PC-9 (cell line): ENCODE data around the gene FAM89B. TPM values are rescaled to one million over a fixed set of nuclear protein-coding genes. Genes with fewer than 3 reads are reported as not detected.

Experiments
- BruUV-seq: library from RNA; stranded (reverse); fragments of 400-500 nt; replicated peaks from 2 replicates; lab custom pipeline; 2021; lab: Mats Ljungman, UMichigan
- CTCF ChIA-PET: fragments of 300-600 bp; sonication (Branson Sonifier 250); formaldehyde crosslinking; loops from one replicate; lab custom pipeline; 2022; ENCODE audit warnings: antibody characterized with exemption; lab: Charles Lee
- POLR2A ChIA-PET: fragments of 300-600 bp; sonication (Branson Sonifier 250); formaldehyde crosslinking; loops from one replicate; lab custom pipeline; 2022; ENCODE audit warnings: antibody characterized with exemption; ENCODE audit not compliant: unreplicated experiment; lab: Charles Lee
- DNase-seq, 2 experiments: peaks; one replicate each; pipeline versions ENCODE4 v3.0.0 to v3.0.0-alpha.2; 2015 to 2022; ENCODE audit warnings: mixed read lengths in 1 of 2
- H2AFZ ChIP-seq: fragments of 200-600 bp; sonication (generic); 2 replicates; pipeline ENCODE4 v1.8.1; 2017; ENCODE audit warnings: antibody characterized with exemption
- H3F3A ChIP-seq: fragments of 200-600 bp; sonication (generic); 2 replicates; pipeline ENCODE4 v1.8.1; 2017; ENCODE audit warnings: antibody characterized with exemption, mild to moderate bottlenecking, low read depth; ENCODE audit not compliant: insufficient read depth
- H3K27ac ChIP-seq: fragments of 200-600 bp; sonication (generic); 2 replicates; pipeline ENCODE4 v1.6.1; 2016; ENCODE audit warnings: mixed run types
- H3K27me3 ChIP-seq: fragments of 200-600 bp; sonication (generic); 2 replicates; pipeline ENCODE4 v1.6.1; 2016; ENCODE audit warnings: low read depth, mixed run types; ENCODE audit not compliant: insufficient read depth
- H3K36me3 ChIP-seq: fragments of 200-600 bp; sonication (generic); 2 replicates; pipeline ENCODE4 v1.6.1; 2016; ENCODE audit warnings: low read depth, mixed run types
- H3K4me1 ChIP-seq: fragments of 200-600 bp; sonication (generic); replicated peaks from 2 replicates; pipeline ENCODE4 v1.6.1; 2016; ENCODE audit warnings: mixed run types; ENCODE audit not compliant: insufficient read depth
- H3K4me2 ChIP-seq: fragments of 200-600 bp; sonication (generic); 2 replicates; pipeline ENCODE4 v1.6.1; 2017; ENCODE audit warnings: mixed run types
- H3K4me3 ChIP-seq: fragments of 200-600 bp; sonication (generic); 2 replicates; pipeline ENCODE4 v1.6.1; 2016; ENCODE audit warnings: mixed run types
- H3K79me2 ChIP-seq: fragments of 200-600 bp; sonication (generic); 2 replicates; pipeline ENCODE4 v1.6.1; 2017; ENCODE audit warnings: low read depth, mixed run types
- H3K9me2 ChIP-seq: fragments of 200-600 bp; sonication (generic); 2 replicates; pipeline ENCODE4 v1.8.1; 2017; ENCODE audit warnings: mild to moderate bottlenecking; ENCODE audit not compliant: insufficient read depth
- H3K9me3 ChIP-seq: fragments of 200-600 bp; sonication (generic); 2 replicates; pipeline ENCODE4 v1.8.1; 2016; ENCODE audit warnings: low read depth; ENCODE audit not compliant: insufficient read depth
- H4K20me1 ChIP-seq: fragments of 200-600 bp; sonication (generic); 2 replicates; pipeline ENCODE4 v1.8.1; 2017; ENCODE audit not compliant: insufficient read depth
- EZH2 ChIP-seq: fragments of 200-600 bp; sonication (generic); IDR thresholded peaks from 2 replicates; pipeline ENCODE4 v1.8.0; 2017; ENCODE audit warnings: antibody characterized with exemption, low read depth
- intact Hi-C: fragments of 100-400 bp; cut with micrococcal nuclease; formaldehyde crosslinking; loops from one replicate; pipeline ENCODE4 v1.10.0; 2022; ENCODE audit not compliant: unreplicated experiment
- total RNA-seq: library from RNA; stranded (reverse); gene quantifications from 2 replicates; pipeline ENCODE4 v1.2.3, GENCODE V29; 2021
- TF ChIP-seq, protein P1 (sequence below): fragments of 200-600 bp; sonication (generic); conservative IDR thresholded peaks from 2 replicates; pipeline ENCODE4 v1.6.1; 2017; ENCODE audit warnings: mixed run types, antibody characterized with exemption, mild to moderate bottlenecking, moderate library complexity

The FAM89B gene
- total RNA-seq, 1 experiment from 2014 or later = 53.3 TPM

DNA sequence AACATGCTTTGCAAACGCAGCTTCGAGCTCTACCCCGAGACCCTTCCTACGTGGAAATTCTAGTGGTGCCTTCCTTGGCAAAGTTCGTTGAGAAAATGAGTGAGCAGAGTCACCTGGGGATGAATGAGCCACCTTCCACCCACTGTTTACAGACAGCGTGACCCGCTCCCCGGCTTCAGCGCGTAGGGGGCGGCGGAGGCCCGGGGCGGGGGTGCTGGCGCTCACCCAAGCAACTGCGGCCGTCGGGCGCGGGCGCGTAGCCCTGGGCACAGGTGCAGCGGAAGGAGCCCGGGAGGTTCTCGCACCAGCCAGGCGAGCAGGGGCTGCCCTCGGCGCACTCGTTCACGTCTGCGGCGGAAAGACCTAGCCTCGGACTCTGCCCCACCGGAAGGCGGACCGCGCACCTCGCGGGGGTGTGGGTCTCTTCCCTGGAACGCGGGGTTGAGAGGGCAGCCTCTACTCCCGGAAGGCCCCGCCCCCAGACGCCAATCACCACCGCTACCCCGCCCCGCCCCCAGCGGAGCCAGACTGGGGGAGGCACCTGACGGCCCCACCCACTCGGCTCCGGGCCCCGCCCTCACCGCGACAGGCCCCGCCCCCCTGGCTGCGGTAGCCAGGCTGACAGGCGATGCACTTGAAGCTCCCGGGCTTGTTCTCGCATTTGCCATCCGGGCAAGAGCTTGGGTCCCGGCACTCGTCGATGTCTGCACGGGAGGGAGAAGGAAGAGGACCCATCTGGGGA, 25.9 kb upstream of the FAM89B start:
- no peak overlapping the region for H3K4me3 ChIP-seq
- H3K27ac ChIP-seq = no peak overlapping the region
- ChIA-PET CTCF (interaction anchor here (0.6 kb wide), 1 partner anchor 33 kb away, joined by 6 read pairs; no protein-coding TSS in a partner anchor), POLR2A (no interaction called here)
- peaks cover 51% of the 10 kb centered on the region for H3K36me3 ChIP-seq
- H3K79me2 ChIP-seq = peaks cover 1% of the 10 kb centered on the region
- peaks cover 13% of the 10 kb centered on the region for H4K20me1 ChIP-seq
- TF ChIP-seq, protein P1, sequence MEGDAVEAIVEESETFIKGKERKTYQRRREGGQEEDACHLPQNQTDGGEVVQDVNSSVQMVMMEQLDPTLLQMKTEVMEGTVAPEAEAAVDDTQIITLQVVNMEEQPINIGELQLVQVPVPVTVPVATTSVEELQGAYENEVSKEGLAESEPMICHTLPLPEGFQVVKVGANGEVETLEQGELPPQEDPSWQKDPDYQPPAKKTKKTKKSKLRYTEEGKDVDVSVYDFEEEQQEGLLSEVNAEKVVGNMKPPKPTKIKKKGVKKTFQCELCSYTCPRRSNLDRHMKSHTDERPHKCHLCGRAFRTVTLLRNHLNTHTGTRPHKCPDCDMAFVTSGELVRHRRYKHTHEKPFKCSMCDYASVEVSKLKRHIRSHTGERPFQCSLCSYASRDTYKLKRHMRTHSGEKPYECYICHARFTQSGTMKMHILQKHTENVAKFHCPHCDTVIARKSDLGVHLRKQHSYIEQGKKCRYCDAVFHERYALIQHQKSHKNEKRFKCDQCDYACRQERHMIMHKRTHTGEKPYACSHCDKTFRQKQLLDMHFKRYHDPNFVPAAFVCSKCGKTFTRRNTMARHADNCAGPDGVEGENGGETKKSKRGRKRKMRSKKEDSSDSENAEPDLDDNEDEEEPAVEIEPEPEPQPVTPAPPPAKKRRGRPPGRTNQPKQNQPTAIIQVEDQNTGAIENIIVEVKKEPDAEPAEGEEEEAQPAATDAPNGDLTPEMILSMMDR = no peak
- no peak for TF ChIP-seq EZH2
- H3K9me2 ChIP-seq = no peaks in the 10 kb centered on the region
- H3K4me2 ChIP-seq = no peak overlapping the region
- H3K4me1 ChIP-seq = peaks cover 9% of the 10 kb centered on the region
- no peak overlapping the region for H2AFZ ChIP-seq
- no peak for DNase-seq
- H3F3A ChIP-seq = peaks cover 73% of the 10 kb centered on the region
- intact Hi-C loops = no loop called here
- H3K9me3 ChIP-seq = no peaks in the 10 kb centered on the region
- no TSS peak for BruUV-seq
- H3K27me3 ChIP-seq = no peaks in the 10 kb centered on the region

GRCh38 chr11:65547446-65548125, 24.8 kb upstream of the FAM89B start:
- Histone ChIP-seq H3K27me3 (no peaks in the 10 kb centered on the region), H3K4me2 (no peak overlapping the region), H3K27ac (no peak overlapping the region), H3F3A (peaks cover 71% of the 10 kb centered on the region), H3K4me1 (0 out of 2 replicates have a peak, but pooled peaks cover 3% of the 10 kb centered on the region), H3K9me3 (no peaks in the 10 kb centered on the region), H3K36me3 (peaks cover 60% of the 10 kb centered on the region), H3K79me2 (peaks cover 11% of the 10 kb centered on the region), H3K9me2 (no peaks in the 10 kb centered on the region), H4K20me1 (peaks cover 13% of the 10 kb centered on the region), H3K4me3 (no peak overlapping the region), H2AFZ (no peak overlapping the region)
- intact Hi-C loops = no loop called here
- POLR2A ChIA-PET = no interaction called here
- BruUV-seq = no TSS peak
- CTCF ChIA-PET = no interaction called here
- no peak for DNase-seq
- no peak for TF ChIP-seq EZH2
- TF ChIP-seq, protein P1 = no peak

DNA sequence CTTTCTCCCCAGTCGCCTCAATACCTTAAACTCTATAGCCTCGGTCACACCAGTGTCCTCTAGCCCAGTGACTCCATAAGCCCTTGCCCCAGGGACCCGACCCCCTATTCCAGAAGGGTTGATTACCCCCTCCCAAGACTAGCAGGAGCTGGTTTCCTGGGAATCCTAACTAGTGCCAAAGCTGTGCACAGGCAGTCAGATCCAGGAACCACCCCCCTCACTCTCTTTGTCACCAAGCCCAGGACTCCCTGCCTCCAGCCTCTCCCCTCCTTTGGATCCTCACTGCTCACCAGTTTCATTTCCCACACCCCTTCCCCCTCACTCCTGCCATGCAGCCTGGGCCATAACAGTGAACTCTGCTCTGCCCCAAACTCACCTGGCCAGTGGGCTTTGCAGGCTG, 23.9 kb upstream of the FAM89B start:
- H3K79me2 ChIP-seq = peaks cover 15% of the 10 kb centered on the region
- peaks cover 11% of the 10 kb centered on the region; the same call in 1 of the 2 replicates for H3K4me1 ChIP-seq
- H3K27me3 ChIP-seq = no peaks in the 10 kb centered on the region
- H3K9me2 ChIP-seq = no peaks in the 10 kb centered on the region
- H3K36me3 ChIP-seq = peaks cover 56% of the 10 kb centered on the region
- no peaks in the 10 kb centered on the region for H3K9me3 ChIP-seq
- H3K27ac ChIP-seq = no peak overlapping the region
- BruUV-seq = no TSS peak
- no peak overlapping the region for H2AFZ ChIP-seq
- intact Hi-C loops = no loop called here
- TF ChIP-seq, protein P1 = no peak
- TF ChIP-seq EZH2 = no peak
- no peak overlapping the region for H3K4me2 ChIP-seq
- H3K4me3 ChIP-seq = no peak overlapping the region
- H3F3A ChIP-seq = peaks cover 69% of the 10 kb centered on the region; the same call in 1 of the 2 replicates
- ChIA-PET POLR2A (no interaction called here), CTCF (interaction anchor here (0.5 kb wide), 1 partner anchor 139 kb away, joined by 8 read pairs; no protein-coding TSS in a partner anchor)
- peaks cover 18% of the 10 kb centered on the region for H4K20me1 ChIP-seq
- no peak for DNase-seq
